HG02588 (cell line): ENCODE data around the gene TNNT3.

Source experiments
- ATAC-seq: cut with Tn5 transposase; IDR thresholded peaks from one replicate; pipeline ENCODE4 v1.9.1; 2021; ENCODE audit warnings: mild to moderate bottlenecking, moderate library complexity; ENCODE audit not compliant: unreplicated experiment

Gene TNNT3

GRCh38 chr11:1920909-1921573, 1.5 kb downstream of the TNNT3 start:
- ATAC-seq = no peak

DNA sequence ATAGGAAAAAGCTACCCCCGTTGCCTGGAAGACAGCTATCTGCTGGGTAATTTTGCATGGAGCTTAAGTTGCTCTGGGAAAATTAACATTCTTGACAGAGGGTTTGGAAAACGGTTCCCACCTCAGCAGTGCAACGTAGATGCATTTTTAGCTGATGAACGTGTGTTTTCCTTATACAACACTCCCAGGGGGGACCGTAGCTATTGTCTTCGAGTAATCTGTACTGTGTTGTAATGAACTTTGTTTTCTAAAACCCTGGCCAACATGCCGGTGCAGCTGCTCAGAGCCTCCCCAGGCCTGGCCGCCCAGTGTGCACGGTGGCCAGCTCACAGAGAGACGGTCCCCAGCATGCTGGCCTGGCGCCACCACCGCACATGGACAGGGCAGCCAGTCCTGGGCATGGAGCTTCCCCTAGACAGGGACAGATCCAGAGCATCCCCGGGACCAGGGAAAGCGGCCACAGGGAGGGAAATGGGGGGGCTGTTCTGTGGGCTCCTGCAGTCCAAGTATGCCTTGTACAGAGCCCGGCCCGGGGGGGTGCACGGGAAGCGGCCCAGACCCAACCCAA, 2.2 kb downstream of the TNNT3 start:
- ATAC-seq = no peak

DNA sequence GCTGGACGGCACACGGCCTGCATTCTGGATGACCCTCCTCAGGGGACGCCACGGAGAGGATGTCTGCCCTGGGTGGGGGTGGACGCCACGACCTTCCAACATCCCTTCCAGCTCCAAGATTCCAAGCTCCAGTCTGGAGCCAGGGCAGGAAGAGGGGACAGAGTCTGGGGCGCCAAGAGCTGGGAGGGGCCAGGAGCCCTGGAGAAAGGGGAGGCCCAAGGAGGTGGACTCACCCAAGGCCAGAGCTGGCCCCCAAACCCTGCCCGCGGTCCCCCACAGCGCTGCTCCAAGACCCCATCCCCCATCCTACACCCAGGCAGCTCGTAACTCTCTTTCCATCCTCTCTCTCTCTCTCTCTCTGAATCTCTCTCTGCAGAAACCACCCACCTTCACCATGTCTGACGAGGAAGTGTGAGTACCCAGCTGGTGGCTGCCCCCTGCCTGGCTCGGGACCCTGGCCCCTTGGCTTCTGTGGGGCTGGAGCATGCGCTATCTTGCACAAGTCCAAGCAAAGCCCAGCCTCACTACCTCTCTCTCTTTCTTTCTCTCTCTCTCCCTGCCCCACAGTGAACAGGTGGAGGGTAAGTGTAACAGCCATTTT, 3.1 kb downstream of the TNNT3 start:
- no peak for ATAC-seq

GRCh38 chr11:1923201-1923956, 3.9 kb downstream of the TNNT3 start:
- no peak for ATAC-seq

DNA sequence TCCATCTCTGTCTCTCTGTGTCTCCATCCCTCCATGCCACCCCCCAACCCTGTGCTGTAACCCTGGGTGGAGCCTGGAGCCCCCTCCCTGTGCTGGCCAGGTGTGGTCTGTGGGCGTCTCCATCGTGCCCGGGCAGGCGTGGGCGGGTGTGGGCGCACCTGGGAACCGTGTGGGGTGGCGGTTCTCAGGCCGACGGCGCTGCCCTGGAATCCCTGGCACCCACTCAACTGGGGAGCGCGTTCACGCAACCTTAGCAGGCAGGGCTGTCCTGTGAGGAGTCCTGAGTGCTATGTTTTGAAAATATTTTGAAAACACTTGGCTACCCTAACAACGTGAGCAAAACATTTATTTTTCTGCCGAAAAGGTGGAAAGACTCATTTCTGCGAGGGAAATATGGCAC, 4.7 kb downstream of the TNNT3 start:
- no peak for ATAC-seq

GRCh38 chr11:1924646-1925372, 5.3 kb downstream of the TNNT3 start:
- no peak for ATAC-seq

- ATAC-seq = no peak
These were observed 6.1 kb downstream of the TNNT3 start for GRCh38 chr11:1925373-1926155.

DNA sequence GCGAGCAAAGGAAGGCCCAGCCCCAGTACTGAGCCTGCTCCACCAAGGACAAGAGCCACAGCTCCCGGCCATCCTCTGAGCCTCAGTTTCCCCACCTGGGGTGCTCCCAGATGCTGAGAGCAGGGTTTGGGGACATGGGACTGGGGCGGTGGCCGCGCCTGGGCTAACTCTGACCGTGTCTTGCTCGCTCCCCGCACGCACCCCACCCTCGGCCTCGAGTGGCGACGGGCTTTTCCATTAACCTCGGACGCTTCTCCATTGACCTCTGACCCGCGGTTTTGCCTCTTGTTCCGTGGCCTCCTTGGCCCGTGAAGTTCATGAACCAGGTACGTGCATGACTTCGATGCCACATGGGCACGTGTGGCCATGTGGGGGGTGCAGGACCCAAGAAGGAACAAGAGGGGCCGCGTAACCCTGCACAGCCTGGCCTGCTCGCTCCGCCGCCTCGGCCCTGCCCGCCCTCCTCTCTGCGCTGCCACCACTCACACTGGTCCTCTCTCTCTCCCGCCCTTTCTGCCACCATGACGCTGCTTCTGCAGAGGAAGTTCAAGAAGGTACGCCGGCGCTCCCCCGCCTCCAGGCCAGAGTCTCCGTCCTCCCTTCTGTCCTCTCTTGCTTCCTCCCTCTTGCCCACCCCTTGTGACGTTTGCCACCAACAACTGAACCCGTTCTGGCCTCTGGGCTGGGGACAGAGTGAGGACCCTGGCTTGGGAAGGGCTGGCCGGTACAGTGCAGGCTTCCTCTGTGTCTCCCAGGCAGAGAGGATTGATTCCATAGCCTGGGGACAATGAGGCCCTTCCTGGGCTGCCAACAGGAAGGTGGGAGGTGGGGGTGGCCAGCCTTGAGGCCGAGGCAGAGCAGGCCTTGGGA, 6.9 kb downstream of the TNNT3 start:
- ATAC-seq = no peak

DNA sequence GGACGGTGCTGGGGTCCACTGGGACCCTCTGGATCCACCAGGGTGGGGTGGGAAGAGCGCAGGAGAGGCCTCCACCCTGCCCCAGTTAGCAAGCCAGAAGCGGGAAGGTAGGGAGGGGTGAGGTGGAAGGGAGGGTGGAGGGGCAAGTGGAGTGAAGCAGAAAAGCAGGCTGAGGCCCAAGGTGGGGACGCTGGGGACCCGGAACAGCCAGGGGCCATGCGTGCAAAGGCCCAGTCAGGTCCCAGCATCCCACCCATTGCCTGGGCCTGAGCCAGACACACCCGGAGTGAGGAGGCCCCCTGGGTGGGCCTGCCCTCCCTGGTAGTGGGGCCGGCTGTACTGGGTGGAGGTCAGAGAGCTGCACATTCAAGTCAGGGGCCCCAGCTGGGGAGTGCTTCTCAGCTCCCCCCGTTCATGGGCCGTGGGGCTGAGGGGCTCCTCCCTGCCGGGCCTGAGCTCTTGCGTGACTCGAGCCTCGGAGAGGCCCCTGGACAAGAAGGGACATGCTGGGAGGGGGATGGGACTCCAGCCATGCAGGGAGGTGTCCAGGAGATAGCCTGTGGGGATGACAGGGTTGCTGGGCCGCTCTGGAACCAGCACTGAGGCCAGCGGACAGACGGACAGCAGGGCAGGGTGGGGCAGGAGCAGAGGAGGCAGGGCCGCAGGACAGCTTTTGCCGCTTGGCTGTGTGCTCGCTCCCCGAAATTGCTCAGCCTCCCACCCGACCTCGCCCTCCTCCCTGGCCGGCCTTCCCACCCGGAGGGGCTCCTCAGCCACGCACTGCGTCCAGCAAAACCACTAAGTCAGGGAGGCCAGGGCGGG, 7.7 kb downstream of the TNNT3 start:
- ATAC-seq = no peak

DNA sequence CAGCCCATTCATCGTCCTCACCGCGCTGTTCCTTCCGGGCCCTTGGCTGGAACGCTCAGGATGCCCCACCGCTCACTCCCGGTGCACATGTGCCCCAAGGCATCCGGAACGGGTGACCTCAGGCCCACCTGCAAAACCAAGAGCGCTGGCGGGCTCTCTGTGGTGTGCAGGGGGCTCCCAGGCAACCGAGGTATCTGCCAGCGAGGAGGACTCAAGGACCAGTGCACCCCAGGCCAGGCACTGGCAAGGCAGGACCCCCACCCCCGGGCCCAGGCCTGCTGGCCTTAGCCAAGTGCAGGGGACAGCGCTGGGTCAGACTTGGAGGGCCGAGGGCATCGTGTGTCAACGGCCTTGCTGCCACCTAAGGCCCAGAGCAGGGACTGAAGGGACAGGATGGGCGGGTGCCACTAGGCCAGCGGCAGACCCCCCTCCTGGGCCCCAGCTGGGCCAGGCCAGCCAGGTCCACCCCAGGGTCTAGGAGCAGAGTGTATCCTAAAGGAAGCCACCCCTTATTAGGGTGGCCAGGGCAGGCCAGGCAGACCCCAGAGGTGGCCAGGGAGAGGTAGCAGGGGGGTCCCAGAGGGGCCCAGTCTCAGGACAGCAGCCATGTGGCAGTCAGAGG, 8.5 kb downstream of the TNNT3 start:
- ATAC-seq = no peak

- ATAC-seq = no peak
These were observed 9.0 kb downstream of the TNNT3 start for GRCh38 chr11:1928470-1928890.

GRCh38 chr11:1928891-1929541, 9.5 kb downstream of the TNNT3 start:
- ATAC-seq = no peak

DNA sequence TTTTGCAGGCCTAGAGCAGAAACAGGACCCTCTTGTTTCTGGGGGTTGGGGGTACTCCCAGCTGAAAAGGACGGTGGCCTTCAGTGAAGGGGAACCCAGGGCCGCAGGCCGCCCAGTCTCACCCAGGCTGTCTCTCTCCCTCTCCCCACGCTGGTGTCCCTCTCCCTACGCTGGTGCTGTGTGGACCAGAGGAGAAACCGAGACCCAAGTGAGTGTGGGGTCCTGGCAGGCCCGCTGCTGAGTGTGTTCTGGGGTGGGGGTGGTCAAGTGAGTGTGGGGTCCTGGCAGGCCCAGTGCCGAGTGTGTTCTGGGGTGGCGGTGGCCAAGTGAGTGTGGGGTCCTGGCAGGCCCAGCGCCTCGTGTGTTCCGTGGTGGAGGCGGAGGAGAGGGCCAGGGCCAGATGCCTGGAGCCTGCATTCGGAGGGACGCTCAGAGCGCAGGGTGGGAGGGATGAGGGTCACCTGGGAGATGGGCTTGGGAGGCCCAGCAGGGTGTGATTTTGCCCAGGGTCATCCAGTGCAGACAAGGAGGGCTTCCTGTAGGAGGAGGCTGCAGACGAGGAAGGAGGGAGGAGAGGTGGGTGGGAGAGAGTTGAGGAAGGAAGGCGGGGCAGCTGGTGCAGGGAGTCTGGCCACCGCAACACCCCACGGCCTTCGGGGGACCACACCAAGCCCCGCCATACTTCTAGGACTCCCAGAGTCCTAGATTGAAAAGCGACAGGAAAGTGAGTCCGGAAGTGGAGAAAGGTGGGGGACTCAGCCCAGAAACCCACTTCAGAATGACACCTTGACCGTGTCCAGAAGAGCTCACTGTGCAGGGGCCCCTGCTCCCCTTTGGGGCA, 10.3 kb downstream of the TNNT3 start:
- no peak for ATAC-seq

DNA sequence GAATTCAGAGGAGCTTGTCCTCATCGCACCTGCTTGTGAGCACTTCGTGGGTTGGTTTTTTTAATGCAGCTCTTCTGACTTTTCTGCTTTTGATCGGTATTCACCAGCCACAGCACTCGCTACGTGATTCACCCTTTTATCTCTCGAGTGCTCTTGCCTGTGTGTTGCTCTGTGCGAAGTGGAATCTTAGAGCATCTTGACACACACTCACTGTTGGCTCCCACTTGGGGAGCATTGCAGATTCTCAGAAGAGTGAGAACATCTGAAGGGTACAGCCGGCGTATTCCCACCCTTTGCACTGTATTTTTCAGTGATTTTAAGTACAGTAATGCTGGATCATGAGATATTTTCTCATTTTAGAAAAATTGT, 10.9 kb downstream of the TNNT3 start:
- no peak for ATAC-seq

GRCh38 chr11:1931341-1932104, 12.0 kb downstream of the TNNT3 start:
- no peak for ATAC-seq

GRCh38 chr11:1932105-1932480, 12.6 kb downstream of the TNNT3 start:
- ATAC-seq = no peak
